Panc1 (cell line): ENCODE measurements around the gene ENTPD6. TPM values are rescaled to one million over a fixed set of nuclear protein-coding genes. Genes with fewer than 3 reads are reported as not detected.

Experiments used
- ATAC-seq: fragments of 200-7000 bp; cut with Tn5 transposase; 2 replicates; pipeline ENCODE4 v1.9.1; 2020; ENCODE audit warnings: mild to moderate bottlenecking, moderate library complexity
- BruUV-seq: library from RNA; stranded (reverse); fragments of 400-500 nt; replicated peaks from 2 replicates; lab custom pipeline; 2021; lab: Mats Ljungman, UMichigan
- CTCF ChIA-PET: fragments of 300-600 bp; sonication (Branson Sonifier 250); formaldehyde crosslinking; loops from one replicate; lab custom pipeline; 2022; ENCODE audit warnings: antibody characterized with exemption; lab: Charles Lee
- POLR2A ChIA-PET: fragments of 300-600 bp; sonication (Branson Sonifier 250); formaldehyde crosslinking; loops from one replicate; lab custom pipeline; 2022; ENCODE audit warnings: antibody characterized with exemption; lab: Charles Lee
- DNase-seq: peaks from one replicate; pipeline ENCODE4 v3.0.0-alpha.2; 2010; ENCODE audit warnings: low read depth, low spot score
- H3K27ac ChIP-seq: 2 replicates; pipeline ENCODE4 v1.5.1; 2011; ENCODE audit warnings: mild to moderate bottlenecking, low read length, inconsistent platforms
- H3K27me3 ChIP-seq: fragments of 200-500 bp; sonication (Bioruptor generic); 2 replicates; pipeline ENCODE4 v1.6.0; 2014; ENCODE audit warnings: low read length, inconsistent platforms; ENCODE audit not compliant: control insufficient read depth, insufficient read depth
- H3K36me3 ChIP-seq: fragments of 200-500 bp; sonication (Bioruptor generic); 2 replicates; pipeline ENCODE4 v1.5.1; 2014; ENCODE audit warnings: inconsistent platforms, mild to moderate bottlenecking, low read length, moderate library complexity; ENCODE audit not compliant: control insufficient read depth, insufficient read depth
- H3K4me1 ChIP-seq: 2 replicates; pipeline ENCODE4 v1.5.1; 2011; ENCODE audit warnings: inconsistent platforms, mild to moderate bottlenecking, low read length, moderate library complexity; ENCODE audit not compliant: control insufficient read depth, insufficient read depth
- H3K4me3 ChIP-seq, 2 experiments: 2 replicates each; pipeline ENCODE4 v1.5.1; 2011 to 2012; ENCODE audit warnings: low read depth in 2 of 2, low read length in 2 of 2, mild to moderate bottlenecking in 2 of 2, inconsistent platforms in 1 of 2, moderate library complexity in 1 of 2
- H3K9me3 ChIP-seq: fragments of 200-500 bp; sonication (Bioruptor generic); 2 replicates; pipeline ENCODE4 v1.5.1; 2014; ENCODE audit warnings: low read depth, mild to moderate bottlenecking, inconsistent platforms, low read length, moderate library complexity; ENCODE audit not compliant: control insufficient read depth, insufficient read depth
- CTCF ChIP-seq: fragments of 450-650 bp; IDR thresholded peaks from 2 replicates; pipeline ENCODE4 v1.5.1; 2017; ENCODE audit warnings: mild to moderate bottlenecking
- POLR2AphosphoS5 ChIP-seq: IDR thresholded peaks from 2 replicates; pipeline ENCODE4 v1.6.1; 2012; ENCODE audit warnings: mild to moderate bottlenecking, low read depth, low read length, moderate library complexity
- SIN3A ChIP-seq: IDR thresholded peaks from 2 replicates; pipeline ENCODE4 v1.6.1; 2012; ENCODE audit warnings: low read depth, mild to moderate bottlenecking, low read length, moderate library complexity, borderline replicate concordance; ENCODE audit not compliant: insufficient read depth
- TCF7L2 ChIP-seq: IDR thresholded peaks from 2 replicates; pipeline ENCODE4 v1.6.1; 2011; ENCODE audit warnings: mild to moderate bottlenecking, low read depth, low read length, inconsistent platforms
- in situ Hi-C: cut with HindIII; loops from 2 replicates; pipeline ENCODE4 v1.10.0; 2016; ENCODE audit warnings: low sequenced_read_pairs, low pct_unique_long_range_greater_than_20kb
- intact Hi-C: fragments of 100-400 bp; cut with micrococcal nuclease; formaldehyde crosslinking; loops from one replicate; pipeline ENCODE4 v1.10.0; 2022; ENCODE audit not compliant: unreplicated experiment
- total RNA-seq: library from RNA; stranded (reverse); gene quantifications from one replicate; pipeline ENCODE4 v1.2.1, GENCODE V29; 2021; ENCODE audit not compliant: unreplicated experiment
- TF ChIP-seq, protein P1 (sequence below), 2 experiments: IDR thresholded peaks; 2 replicates each; pipeline ENCODE4 v1.6.1; 2011 to 2012; ENCODE audit warnings: low read depth in 2 of 2, control low read depth in 1 of 2, low read length in 1 of 2, mild to moderate bottlenecking in 1 of 2, moderate library complexity in 1 of 2; ENCODE audit not compliant: insufficient read depth in 1 of 2

The ENTPD6 gene
- total RNA-seq, 1 experiment from 2014 or later = 108 TPM

DNA sequence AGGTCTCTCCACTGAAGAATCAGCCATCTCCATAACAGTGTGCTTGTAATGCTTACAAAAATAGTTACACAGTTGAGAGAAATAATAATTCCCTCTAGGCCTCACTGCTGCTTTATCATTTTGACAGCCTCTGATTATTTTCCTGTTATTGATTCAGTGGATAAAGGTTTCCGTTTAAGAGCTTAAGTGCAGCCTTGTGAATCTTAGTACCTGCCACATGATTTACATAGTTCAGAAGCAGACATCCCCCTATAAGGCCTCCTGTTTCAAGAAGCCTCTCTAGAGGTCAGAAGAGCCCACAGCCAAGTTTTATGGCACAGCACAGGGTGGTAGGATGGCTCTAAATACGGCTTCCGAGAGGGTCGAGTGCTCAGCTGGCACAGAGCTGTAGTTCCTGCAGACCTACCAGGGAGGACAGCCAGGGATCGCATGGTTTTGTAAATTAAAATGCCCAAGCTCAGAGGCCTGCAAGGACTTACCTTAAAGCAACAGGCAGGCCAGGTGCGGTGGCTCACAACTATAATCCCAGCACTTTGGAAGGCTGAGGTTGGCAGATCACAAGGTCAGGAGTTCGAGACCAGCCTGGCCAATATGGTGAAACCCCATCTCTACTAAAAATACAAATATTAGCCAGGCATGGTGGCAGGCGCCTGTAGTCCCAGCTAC is 34.8 kb downstream of the ENTPD6 start:
- TF ChIP-seq POLR2AphosphoS5 (no peak; the same call in 1 of the 2 replicates), TCF7L2 (peak; percentile 52), CTCF (no peak), SIN3A (no peak)
- TF ChIP-seq, protein P1, sequence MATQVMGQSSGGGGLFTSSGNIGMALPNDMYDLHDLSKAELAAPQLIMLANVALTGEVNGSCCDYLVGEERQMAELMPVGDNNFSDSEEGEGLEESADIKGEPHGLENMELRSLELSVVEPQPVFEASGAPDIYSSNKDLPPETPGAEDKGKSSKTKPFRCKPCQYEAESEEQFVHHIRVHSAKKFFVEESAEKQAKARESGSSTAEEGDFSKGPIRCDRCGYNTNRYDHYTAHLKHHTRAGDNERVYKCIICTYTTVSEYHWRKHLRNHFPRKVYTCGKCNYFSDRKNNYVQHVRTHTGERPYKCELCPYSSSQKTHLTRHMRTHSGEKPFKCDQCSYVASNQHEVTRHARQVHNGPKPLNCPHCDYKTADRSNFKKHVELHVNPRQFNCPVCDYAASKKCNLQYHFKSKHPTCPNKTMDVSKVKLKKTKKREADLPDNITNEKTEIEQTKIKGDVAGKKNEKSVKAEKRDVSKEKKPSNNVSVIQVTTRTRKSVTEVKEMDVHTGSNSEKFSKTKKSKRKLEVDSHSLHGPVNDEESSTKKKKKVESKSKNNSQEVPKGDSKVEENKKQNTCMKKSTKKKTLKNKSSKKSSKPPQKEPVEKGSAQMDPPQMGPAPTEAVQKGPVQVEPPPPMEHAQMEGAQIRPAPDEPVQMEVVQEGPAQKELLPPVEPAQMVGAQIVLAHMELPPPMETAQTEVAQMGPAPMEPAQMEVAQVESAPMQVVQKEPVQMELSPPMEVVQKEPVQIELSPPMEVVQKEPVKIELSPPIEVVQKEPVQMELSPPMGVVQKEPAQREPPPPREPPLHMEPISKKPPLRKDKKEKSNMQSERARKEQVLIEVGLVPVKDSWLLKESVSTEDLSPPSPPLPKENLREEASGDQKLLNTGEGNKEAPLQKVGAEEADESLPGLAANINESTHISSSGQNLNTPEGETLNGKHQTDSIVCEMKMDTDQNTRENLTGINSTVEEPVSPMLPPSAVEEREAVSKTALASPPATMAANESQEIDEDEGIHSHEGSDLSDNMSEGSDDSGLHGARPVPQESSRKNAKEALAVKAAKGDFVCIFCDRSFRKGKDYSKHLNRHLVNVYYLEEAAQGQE (IDR thresholded peaks at IDR 0.05; ENCODE audit: insufficient read depth in 1 of 2, low read depth in 2 of 2, low read length in 1 of 2) = no peak
- in situ Hi-C loops (no loop called here), intact Hi-C loops (no loop called here)
- Histone ChIP-seq H3K9me3 (no peaks in the 10 kb centered on the region), H3K4me3 (no peak overlapping the region), H3K27me3 (no peaks in the 10 kb centered on the region), H3K27ac (peak overlapping the region; percentile 92), H3K36me3 (no peaks in the 10 kb centered on the region), H3K4me1 (peaks cover 75% of the 10 kb centered on the region)
- DNase-seq = no peak
- no peak; the same call in 1 of the 2 replicates for ATAC-seq
- ChIA-PET POLR2A (interaction anchor here (1.2 kb wide), 1 partner anchor 17 kb away, joined by 4 read pairs; no protein-coding TSS in a partner anchor), CTCF (no interaction called here)
- BruUV-seq = no TSS peak

DNA sequence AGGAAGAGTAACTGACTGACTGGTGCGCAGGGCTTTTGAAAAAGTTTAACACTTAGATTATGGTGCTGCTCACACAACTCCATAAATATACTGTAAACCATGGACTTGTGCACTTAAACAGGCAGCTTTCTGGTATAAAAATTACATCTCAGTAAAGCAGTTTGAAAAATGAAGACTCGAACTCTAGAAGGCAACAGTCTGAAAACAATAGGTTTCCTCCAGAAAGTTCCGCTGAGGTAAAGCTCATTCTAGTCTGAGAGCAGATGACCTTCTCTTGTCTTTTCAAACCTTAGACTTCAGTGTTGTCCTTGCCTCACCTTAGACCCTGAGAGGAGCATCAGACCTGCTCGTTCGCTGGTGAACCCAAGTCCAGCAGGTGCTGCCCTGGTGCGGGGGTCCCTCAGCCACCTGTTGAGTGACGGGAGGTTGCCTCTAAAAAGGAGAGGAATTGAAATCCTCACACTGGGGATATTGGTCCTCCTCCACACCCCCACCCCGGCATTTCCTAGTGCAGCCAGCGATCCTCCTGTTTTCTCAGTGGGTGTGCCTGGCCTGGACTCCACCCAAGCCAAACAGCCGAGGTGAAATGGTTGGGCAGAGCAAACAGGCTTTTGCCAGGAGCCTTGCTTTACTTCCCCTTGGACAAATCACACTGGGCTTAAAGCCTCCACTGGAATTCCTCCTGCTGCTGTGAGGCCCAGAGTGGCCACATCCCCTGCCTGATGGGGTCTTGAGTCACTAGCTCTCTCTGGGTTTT is 37.7 kb downstream of the ENTPD6 start:
- in situ Hi-C loops = no loop called here
- peak overlapping the region; percentile 7 to 41; a peak in 3 of 4 replicates for H3K4me3 ChIP-seq

More for the DNA sequence above, 37.7 kb downstream of the ENTPD6 start:
- BruUV-seq = no TSS peak
- Histone ChIP-seq H3K4me1 (peaks cover 79% of the 10 kb centered on the region), H3K27me3 (no peaks in the 10 kb centered on the region), H3K27ac (peak overlapping the region; percentile 100), H3K9me3 (no peaks in the 10 kb centered on the region), H3K36me3 (no peaks in the 10 kb centered on the region)
- DNase-seq (peak; percentile 75), ATAC-seq (peak; percentile 62)
- intact Hi-C loops = no loop called here
- ChIA-PET POLR2A (interaction anchor here (0.6 to 1.2 kb wide), 3 partner anchors 14 to 120 kb away, joined by 3 read pairs; no protein-coding TSS in a partner anchor), CTCF (interaction anchor here (0.7 kb wide), 1 partner anchor 186 kb away, joined by 5 read pairs; no protein-coding TSS in a partner anchor)
- TF ChIP-seq TCF7L2 = no peak
- TF ChIP-seq, protein P1 (IDR thresholded peaks at IDR 0.05; ENCODE audit: insufficient read depth in 1 of 2, low read depth in 2 of 2, low read length in 1 of 2) = no peak
- no peak for TF ChIP-seq SIN3A
- peak; percentile 90 for TF ChIP-seq POLR2AphosphoS5
- no peak for TF ChIP-seq CTCF
